ENCODE data around the gene SERPING1.
A peak's percentile ranks its signal among the peaks of the same experiment; 100 is the strongest.

The SERPING1 gene

GRCh38 chr11:57597461-57597915 is at the start of gene SERPING1:
Gene SERPING1 (plus strand): TSS chr11:57597685. CDS start chr11:57598271, 586 bp downstream.
- DNase-seq, result no peak

- no peak for DNase-seq
Measured at GRCh38 chr11:57547854-57548377, 49.6 kb upstream of the SERPING1 start.

- DNase-seq, result no peak
Measured at GRCh38 chr11:57549983-57550382, 47.5 kb upstream of the SERPING1 start.

- no peak for DNase-seq
Measured at GRCh38 chr11:57551941-57552340, 45.5 kb upstream of the SERPING1 start.

- no peak for DNase-seq
Measured at GRCh38 chr11:57552479-57552878, 45.0 kb upstream of the SERPING1 start.

GRCh38 chr11:57555393-57555792 is 42.1 kb upstream of the SERPING1 start:
- DNase-seq, result no peak

- no peak for DNase-seq
Measured at GRCh38 chr11:57556041-57556440, 41.4 kb upstream of the SERPING1 start.

- no peak for DNase-seq
Measured at GRCh38 chr11:57560146-57560545, 37.3 kb upstream of the SERPING1 start.

- no peak for DNase-seq
Measured at GRCh38 chr11:57562596-57562995, 34.9 kb upstream of the SERPING1 start.

- DNase-seq, result no peak
Measured at GRCh38 chr11:57566005-57566904, 31.2 kb upstream of the SERPING1 start.

- DNase-seq, result peak; percentile 18
Measured at GRCh38 chr11:57566905-57567514, 30.5 kb upstream of the SERPING1 start.

GRCh38 chr11:57567515-57568329 is 29.8 kb upstream of the SERPING1 start, which contains the start of gene UBE2L6:
Gene UBE2L6 (minus strand): TSS chr11:57567672. CDS start chr11:57567611, 61 bp downstream.
- peak; percentile 59 for DNase-seq

GRCh38 chr11:57568330-57568766 is 29.1 kb upstream of the SERPING1 start:
- peak; percentile 91 for DNase-seq

- DNase-seq, result no peak
Measured at GRCh38 chr11:57571606-57572005, 25.9 kb upstream of the SERPING1 start.

- no peak for DNase-seq
Measured at GRCh38 chr11:57574061-57574460, 23.4 kb upstream of the SERPING1 start.

GRCh38 chr11:57584341-57584740 is 13.1 kb upstream of the SERPING1 start:
- no peak for DNase-seq

- DNase-seq, result no peak
Measured at GRCh38 chr11:57585301-57585700, 12.2 kb upstream of the SERPING1 start.

- no peak for DNase-seq
Measured at GRCh38 chr11:57586711-57587245, 10.7 kb upstream of the SERPING1 start.

- DNase-seq, result no peak
Measured at GRCh38 chr11:57588046-57588710, 9.3 kb upstream of the SERPING1 start.

- DNase-seq, result no peak
Measured at GRCh38 chr11:57596266-57596885, 1.1 kb upstream of the SERPING1 start.
